Gastroesophageal sphincter (tissue), 4 donors: ENCODE data around the gene SLC2A2. TPM values are rescaled to one million over a fixed set of nuclear protein-coding genes. Genes with fewer than 3 reads are reported as not detected.

Source experiments
- ATAC-seq: fragments of 150-250 bp; one replicate; pipeline ENCODE4 v1.9.1; 2016; ENCODE audit warnings: mild to moderate bottlenecking, moderate library complexity
- H3K27ac ChIP-seq, 4 donors: fragments of 200-600 bp; sonication (generic) in 3 of 4; 1 replicate in 3 of 4; 2 replicates in 1 of 4; pipeline ENCODE4 v1.5.1; 2016 to 2019
- H3K27me3 ChIP-seq: fragments of 200-600 bp; sonication (generic); one replicate; pipeline ENCODE4 v1.5.1; 2019
- H3K36me3 ChIP-seq, 2 donors: fragments of 200-600 bp; sonication (generic); one replicate each; pipeline ENCODE4 v1.5.1; 2019; ENCODE audit warnings: control low read depth in 1 of 2
- H3K4me1 ChIP-seq, 3 donors: fragments of 200-600 bp; sonication (generic); 1 replicate in 2 of 3; 2 replicates in 1 of 3; pipeline ENCODE4 v1.5.1; 2016 to 2019; ENCODE audit warnings: control low read depth in 2 of 3
- H3K4me3 ChIP-seq, 2 donors: fragments of 200-600 bp; sonication (generic); one replicate each; pipeline ENCODE4 v1.5.1; 2019; ENCODE audit warnings: mild to moderate bottlenecking in 1 of 2, moderate library complexity in 1 of 2
- H3K9me3 ChIP-seq, 3 donors: fragments of 200-600 bp; sonication (generic); one replicate each; pipeline ENCODE4 v1.5.1; 2017 to 2019; ENCODE audit warnings: control low read depth in 2 of 3
- CTCF ChIP-seq, 4 experiments: fragments of 200-600 bp in 2 of 4; fragments of 450-650 bp in 2 of 4; sonication (generic) in 1 of 4; IDR thresholded peaks; one replicate each; pipeline ENCODE4 v1.5.1; 2017 to 2019; ENCODE audit warnings: antibody characterized with exemption in 4 of 4, mild to moderate bottlenecking in 2 of 4, moderate library complexity in 2 of 4
- EP300 ChIP-seq: sonication (generic); formaldehyde crosslinking; IDR thresholded peaks from one replicate; pipeline ENCODE4 v1.6.1; 2017; ENCODE audit warnings: antibody characterized with exemption, mild to moderate bottlenecking
- POLR2A ChIP-seq, 2 donors: fragments of 450-650 bp; IDR thresholded peaks; one replicate each; pipeline ENCODE4 v1.6.1; 2017; ENCODE audit warnings: antibody characterized with exemption in 2 of 2, mild to moderate bottlenecking in 2 of 2, moderate library complexity in 1 of 2
- POLR2AphosphoS5 ChIP-seq: sonication (generic); formaldehyde crosslinking; IDR thresholded peaks from one replicate; pipeline ENCODE4 v1.6.1; 2017; ENCODE audit warnings: antibody characterized with exemption
- WGBS, 2 donors: methylation state at CpG; one replicate each; pipeline ENCODE4 v1.1.5; 2018; ENCODE audit warnings: low coverage in 1 of 2; 5-methylcytosine and 5-hydroxymethylcytosine counted together
- total RNA-seq, 4 donors: library from RNA; depleted of rRNA; stranded (reverse); fragments of >200 nt; gene quantifications; one replicate each; pipeline ENCODE4 v1.1.0, GENCODE V29; 2016

SLC2A2 gene
- total RNA-seq, 4 donors from 2014 or later: not detected

GRCh38 chr3:171057072-171057471, 30.6 kb upstream of the SLC2A2 start:
- WGBS, 2 donors: 73 to 100% methylated on average over 1 of the region's 1 CpG
- Histone ChIP-seq H3K27me3 (no peaks in the 10 kb centered on the region), H3K36me3 (no peaks in the 10 kb centered on the region), H3K27ac (no peak overlapping the region), H3K9me3 (no peaks in the 10 kb centered on the region), H3K4me1 (no peaks in the 10 kb centered on the region), H3K4me3 (no peak overlapping the region)
- ATAC-seq: no peak
- TF ChIP-seq EP300 (no peak), POLR2AphosphoS5 (no peak), CTCF (IDR thresholded peaks at IDR 0.05) (no peak), POLR2A (IDR thresholded peaks at IDR 0.05) (no peak)

- Histone ChIP-seq H3K9me3 (no peaks in the 10 kb centered on the region), H3K27me3 (no peaks in the 10 kb centered on the region), H3K36me3 (no peaks in the 10 kb centered on the region), H3K27ac (no peak overlapping the region), H3K4me1 (no peaks in the 10 kb centered on the region), H3K4me3 (no peak overlapping the region)
- no peak for ATAC-seq
- WGBS, 2 donors: 66 to 81% methylated on average over 5 of the region's 5 CpGs
- TF ChIP-seq EP300 (no peak), POLR2A (IDR thresholded peaks at IDR 0.05) (no peak), POLR2AphosphoS5 (no peak), CTCF (IDR thresholded peaks at IDR 0.05) (no peak)
Measured at GRCh38 chr3:171056528-171056927, 30.0 kb upstream of the SLC2A2 start.

GRCh38 chr3:171055336-171056178, 29.0 kb upstream of the SLC2A2 start:
- 51 to 61% methylated on average over 4 of the region's 4 CpGs for WGBS, 2 donors
- TF ChIP-seq POLR2A (IDR thresholded peaks at IDR 0.05) (no peak), CTCF (IDR thresholded peaks at IDR 0.05) (no peak), POLR2AphosphoS5 (no peak), EP300 (no peak)
- Histone ChIP-seq H3K27ac (no peak overlapping the region), H3K4me3 (no peak overlapping the region), H3K27me3 (no peaks in the 10 kb centered on the region), H3K9me3 (no peaks in the 10 kb centered on the region), H3K4me1 (no peaks in the 10 kb centered on the region), H3K36me3 (no peaks in the 10 kb centered on the region)
- ATAC-seq: no peak

DNA sequence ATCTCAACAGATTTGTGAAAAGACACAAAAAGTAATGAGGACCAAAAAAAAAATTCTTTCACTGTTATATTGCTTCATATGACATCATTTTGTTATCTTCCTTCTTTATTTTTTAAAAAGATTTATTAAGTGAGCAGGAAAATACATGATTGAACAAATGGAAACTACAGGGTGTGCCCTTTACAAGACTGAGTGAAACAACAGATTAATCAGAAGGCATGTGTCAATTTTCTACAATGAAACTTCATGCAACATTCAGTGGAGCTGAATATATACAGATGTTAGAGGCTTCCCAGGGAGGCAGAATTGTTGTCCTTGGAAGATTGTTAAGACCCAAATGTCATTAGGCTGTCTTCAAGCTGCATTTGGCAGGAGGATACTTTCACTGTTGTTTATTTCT, 28.4 kb upstream of the SLC2A2 start:
- no peaks in the 10 kb centered on the region for H3K4me1 ChIP-seq
- ATAC-seq: no peak
- H3K27ac ChIP-seq: no peak overlapping the region
- H3K4me3 ChIP-seq: no peak overlapping the region
- H3K9me3 ChIP-seq: no peaks in the 10 kb centered on the region
- TF ChIP-seq POLR2AphosphoS5: no peak
- TF ChIP-seq POLR2A (IDR thresholded peaks at IDR 0.05): no peak
- TF ChIP-seq EP300: no peak
- no peak for TF ChIP-seq CTCF (IDR thresholded peaks at IDR 0.05)
- no peaks in the 10 kb centered on the region for H3K27me3 ChIP-seq
- no peaks in the 10 kb centered on the region for H3K36me3 ChIP-seq

DNA sequence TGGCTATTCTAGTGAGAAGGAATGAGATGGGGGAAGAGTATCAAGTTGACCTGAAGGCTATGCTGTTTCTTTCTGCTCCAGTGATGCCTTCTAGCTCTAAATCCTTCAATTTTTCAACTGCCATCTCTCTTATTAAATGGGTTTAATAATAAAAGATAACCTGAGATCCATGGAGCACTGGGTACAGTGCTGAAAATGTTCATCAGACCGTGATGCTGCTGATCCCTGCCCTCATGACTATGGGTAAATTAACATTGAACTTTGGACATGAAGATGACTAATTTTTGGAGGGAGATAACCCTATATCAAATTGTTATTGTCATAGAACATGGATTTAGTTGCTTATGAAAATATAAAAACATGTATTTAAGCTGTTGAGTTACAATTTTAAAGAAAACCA, 27.7 kb upstream of the SLC2A2 start:
- Histone ChIP-seq H3K36me3 (no peaks in the 10 kb centered on the region), H3K4me1 (no peaks in the 10 kb centered on the region), H3K27ac (no peak overlapping the region), H3K27me3 (no peaks in the 10 kb centered on the region), H3K9me3 (no peaks in the 10 kb centered on the region), H3K4me3 (no peak overlapping the region)
- TF ChIP-seq POLR2AphosphoS5: no peak
- no peak for TF ChIP-seq POLR2A (IDR thresholded peaks at IDR 0.05)
- TF ChIP-seq EP300: no peak
- no peak for TF ChIP-seq CTCF (IDR thresholded peaks at IDR 0.05)
- no peak for ATAC-seq
- 77 to 83% methylated on average over 1 of the region's 1 CpG for WGBS, 2 donors
